IMR-90 (cell line): ENCODE results near the gene ARHGEF7.

Source experiments
- POLR2A ChIP-seq: IDR thresholded peaks from 2 replicates; pipeline ENCODE4 v1.6.1; 2012; ENCODE audit warnings: mild to moderate bottlenecking, low read depth, low read length
- TF ChIP-seq, protein P1 (sequence below): conservative IDR thresholded peaks from 2 replicates; pipeline ENCODE4 v1.5.1; 2012; ENCODE audit warnings: mild to moderate bottlenecking, low read depth, low read length, improper control_type of control experiment
- TF ChIP-seq, protein P2 (sequence below): fragments of 150-350 bp; IDR thresholded peaks from 2 replicates; pipeline ENCODE4 v1.6.1; 2017; ENCODE audit warnings: mild to moderate bottlenecking, antibody characterized with exemption, low read length, low read depth

DNA sequence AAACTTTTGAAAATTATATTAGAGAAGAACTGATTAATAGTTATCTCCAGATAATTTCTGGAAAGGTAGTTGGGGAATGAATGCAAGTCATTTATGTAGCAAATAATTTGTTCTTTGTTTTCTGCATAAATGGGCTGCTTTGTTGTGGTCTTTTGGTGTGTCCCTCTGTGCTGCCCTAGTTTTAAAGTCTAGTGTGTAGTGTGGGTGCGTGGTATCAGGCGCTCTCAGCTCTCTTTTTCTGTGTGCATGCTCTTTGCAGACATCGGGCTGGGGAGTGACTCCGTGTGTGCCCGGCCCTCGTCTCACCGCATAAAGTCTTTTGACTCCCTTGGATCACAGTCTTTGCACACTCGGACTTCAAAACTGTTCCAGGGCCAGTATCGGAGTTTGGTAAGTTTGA, 94.5 kb downstream of the ARHGEF7 start:
- TF ChIP-seq, protein P1, sequence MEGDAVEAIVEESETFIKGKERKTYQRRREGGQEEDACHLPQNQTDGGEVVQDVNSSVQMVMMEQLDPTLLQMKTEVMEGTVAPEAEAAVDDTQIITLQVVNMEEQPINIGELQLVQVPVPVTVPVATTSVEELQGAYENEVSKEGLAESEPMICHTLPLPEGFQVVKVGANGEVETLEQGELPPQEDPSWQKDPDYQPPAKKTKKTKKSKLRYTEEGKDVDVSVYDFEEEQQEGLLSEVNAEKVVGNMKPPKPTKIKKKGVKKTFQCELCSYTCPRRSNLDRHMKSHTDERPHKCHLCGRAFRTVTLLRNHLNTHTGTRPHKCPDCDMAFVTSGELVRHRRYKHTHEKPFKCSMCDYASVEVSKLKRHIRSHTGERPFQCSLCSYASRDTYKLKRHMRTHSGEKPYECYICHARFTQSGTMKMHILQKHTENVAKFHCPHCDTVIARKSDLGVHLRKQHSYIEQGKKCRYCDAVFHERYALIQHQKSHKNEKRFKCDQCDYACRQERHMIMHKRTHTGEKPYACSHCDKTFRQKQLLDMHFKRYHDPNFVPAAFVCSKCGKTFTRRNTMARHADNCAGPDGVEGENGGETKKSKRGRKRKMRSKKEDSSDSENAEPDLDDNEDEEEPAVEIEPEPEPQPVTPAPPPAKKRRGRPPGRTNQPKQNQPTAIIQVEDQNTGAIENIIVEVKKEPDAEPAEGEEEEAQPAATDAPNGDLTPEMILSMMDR: no peak
- no peak for TF ChIP-seq POLR2A
- TF ChIP-seq, protein P2, sequence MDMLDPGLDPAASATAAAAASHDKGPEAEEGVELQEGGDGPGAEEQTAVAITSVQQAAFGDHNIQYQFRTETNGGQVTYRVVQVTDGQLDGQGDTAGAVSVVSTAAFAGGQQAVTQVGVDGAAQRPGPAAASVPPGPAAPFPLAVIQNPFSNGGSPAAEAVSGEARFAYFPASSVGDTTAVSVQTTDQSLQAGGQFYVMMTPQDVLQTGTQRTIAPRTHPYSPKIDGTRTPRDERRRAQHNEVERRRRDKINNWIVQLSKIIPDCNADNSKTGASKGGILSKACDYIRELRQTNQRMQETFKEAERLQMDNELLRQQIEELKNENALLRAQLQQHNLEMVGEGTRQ: no peak
